ENCODE results near the gene PNPLA5. TPM values are rescaled to one million over a fixed set of nuclear protein-coding genes. Genes with fewer than 3 reads are reported as not detected.
"Not testable (repeated sequence)": the region's sequence is repeated elsewhere in the genome, so short reads cannot be mapped to it uniquely, and the experiment has no call there.

PNPLA5 gene
- total and polyA plus RNA-seq, 8 donors, result 0.06 to 0.13 (median 0.08) TPM; not detected in 4

GRCh38 chr22:43911351-43911750 lies 19.5 kb upstream of the PNPLA5 start:
- no peaks in the 10 kb centered on the region for H3K4me1 ChIP-seq
- H3K4me3 ChIP-seq, result no peak overlapping the region
- no peaks in the 10 kb centered on the region for H3K9me3 ChIP-seq
- DNase-seq (no peak), ATAC-seq (no peak)
- no peak overlapping the region for H3K27ac ChIP-seq
- no peaks in the 10 kb centered on the region for H3K36me3 ChIP-seq
- intact Hi-C loops (cut with DNase I), result no loop called here
- no peak for TF ChIP-seq CTCF (IDR thresholded peaks at IDR 0.05)
- peaks cover 0 to 64% of the 10 kb centered on the region in 2 donors for H3K27me3 ChIP-seq

- ATAC-seq, result no peak
- no peaks in the 10 kb centered on the region for H3K4me1 ChIP-seq
These were observed 18.4 kb upstream of the PNPLA5 start for GRCh38 chr22:43910178-43910695.

GRCh38 chr22:43909708-43910107 lies 17.9 kb upstream of the PNPLA5 start:
- intact Hi-C loops (cut with DNase I), result no loop called here
- TF ChIP-seq CTCF (IDR thresholded peaks at IDR 0.05), result no peak
- Histone ChIP-seq H3K36me3 (no peaks in the 10 kb centered on the region), H3K27me3 (peaks cover 0 to 70% of the 10 kb centered on the region in 2 donors), H3K4me1 (no peaks in the 10 kb centered on the region), H3K9me3 (no peaks in the 10 kb centered on the region), H3K4me3 (no peak overlapping the region), H3K27ac (no peak overlapping the region)
- ATAC-seq (no peak), DNase-seq (no peak)

More at GRCh38 chr22:43910178-43910695, 18.4 kb upstream of the PNPLA5 start:
- Histone ChIP-seq H3K36me3 (no peaks in the 10 kb centered on the region), H3K9me3 (no peaks in the 10 kb centered on the region), H3K27me3 (peaks cover 0 to 66% of the 10 kb centered on the region in 2 donors), H3K4me3 (no peak overlapping the region), H3K27ac (no peak overlapping the region)
- no peak for DNase-seq
- intact Hi-C loops (cut with DNase I), result no loop called here
- TF ChIP-seq CTCF (IDR thresholded peaks at IDR 0.05), result no peak

- intact Hi-C loops (cut with DNase I), result no loop called here
- Histone ChIP-seq H3K27me3 (peaks cover 0 to 82% of the 10 kb centered on the region in 2 donors), H3K36me3 (no peaks in the 10 kb centered on the region), H3K27ac (no peak overlapping the region), H3K9me3 (no peaks in the 10 kb centered on the region), H3K4me1 (no peaks in the 10 kb centered on the region), H3K4me3 (no peak overlapping the region)
- DNase-seq (no peak), ATAC-seq (no peak)
- no peak for TF ChIP-seq CTCF (IDR thresholded peaks at IDR 0.05)
These were observed 13.9 kb upstream of the PNPLA5 start for GRCh38 chr22:43905681-43906080.

GRCh38 chr22:43904412-43904811 lies 12.6 kb upstream of the PNPLA5 start:
- intact Hi-C loops (cut with DNase I); H3K4me3 ChIP-seq; H3K36me3 ChIP-seq; DNase-seq; H3K4me1 ChIP-seq; ATAC-seq; H3K27ac ChIP-seq; H3K9me3 ChIP-seq: not testable (repeated sequence)
- H3K27me3 ChIP-seq, result peaks cover 0 to 88% of the 10 kb centered on the region in 2 donors
- TF ChIP-seq CTCF (IDR thresholded peaks at IDR 0.05), result peak in 1 of 2 donors; percentile 29

- H3K36me3 ChIP-seq; DNase-seq; H3K4me1 ChIP-seq; H3K4me3 ChIP-seq; intact Hi-C loops (cut with DNase I); ATAC-seq; H3K9me3 ChIP-seq; H3K27ac ChIP-seq: not testable (repeated sequence)
- peaks cover 0 to 78% of the 10 kb centered on the region in 2 donors for H3K27me3 ChIP-seq
These were observed 11.2 kb upstream of the PNPLA5 start for GRCh38 chr22:43903033-43903432.

All from left lung (tissue), 10 donors.